ENCODE measurements around the gene LAP3.

The LAP3 gene

DNA sequence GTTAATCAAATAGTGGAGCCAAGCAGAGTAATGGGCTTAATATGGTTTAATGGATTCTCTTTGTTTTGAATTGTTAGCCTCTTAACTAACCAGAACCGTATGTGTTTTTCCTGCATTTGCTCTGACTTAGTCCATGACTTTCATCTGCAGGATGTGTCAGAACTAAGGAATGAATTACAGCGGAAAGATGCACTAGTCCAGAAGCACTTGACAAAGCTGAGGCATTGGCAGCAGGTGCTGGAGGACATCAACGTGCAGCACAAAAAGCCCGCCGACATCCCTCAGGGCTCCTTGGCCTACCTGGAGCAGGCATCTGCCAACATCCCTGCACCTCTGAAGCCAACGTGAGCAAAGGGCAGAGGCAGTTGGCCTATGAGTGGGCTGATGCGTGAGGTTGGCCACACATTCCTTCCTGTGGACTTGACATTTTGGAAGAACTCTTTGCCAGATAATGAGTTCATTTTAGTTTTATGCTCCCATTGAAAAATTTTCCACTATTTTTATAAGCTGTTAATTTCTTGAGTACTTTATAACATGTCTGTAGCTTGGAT lies 46.5 kb downstream of the LAP3 start:
- no peak for DNase-seq

GRCh38 chr4:17624821-17625220 lies 47.8 kb downstream of the LAP3 start:
- no peak for DNase-seq

- no peak for DNase-seq
These were observed 53.2 kb downstream of the LAP3 start for GRCh38 chr4:17630228-17630627.

DNA sequence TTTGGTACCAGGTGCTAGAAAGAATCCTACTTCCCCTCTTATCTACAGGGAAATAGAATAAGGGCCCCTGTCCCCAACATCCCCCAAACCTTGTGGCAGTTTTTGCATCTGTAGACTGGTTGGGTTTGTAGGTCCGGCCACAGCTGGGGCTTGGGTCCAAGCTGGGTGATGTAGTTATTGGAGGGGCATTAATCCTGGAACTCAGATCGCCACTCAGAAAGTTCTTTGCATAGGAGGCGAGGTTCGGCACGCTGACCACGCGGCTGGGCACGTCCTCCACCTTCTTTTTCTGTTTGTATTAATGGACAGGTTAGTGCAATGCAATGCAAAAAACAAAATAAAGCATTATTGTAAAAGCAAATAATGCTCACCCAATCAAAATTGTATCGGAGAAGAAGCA lies 56.6 kb downstream of the LAP3 start:
- no peak for DNase-seq

DNA sequence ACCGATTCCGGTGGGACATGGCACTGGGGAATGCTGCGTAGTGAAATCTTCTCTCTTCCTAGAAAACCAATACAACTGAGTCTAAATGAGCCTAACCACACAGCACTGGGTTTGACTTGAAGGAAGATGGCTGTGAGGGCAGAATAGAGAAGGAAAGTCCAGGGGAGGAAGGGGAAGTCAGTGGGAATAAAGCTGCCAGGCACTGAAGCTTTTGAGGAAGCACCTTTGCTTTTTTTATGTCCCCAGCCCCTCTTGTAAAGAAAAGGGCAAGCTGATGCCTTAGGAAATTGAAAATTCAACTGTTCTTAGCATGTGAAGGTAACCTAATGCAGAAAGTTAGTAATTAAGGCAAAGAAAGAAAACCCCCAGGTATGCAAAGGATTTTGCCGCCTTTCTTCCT lies 58.1 kb downstream of the LAP3 start:
- DNase-seq: no peak

GRCh38 chr4:17636341-17636695 lies 59.3 kb downstream of the LAP3 start:
- DNase-seq: no peak

DNA sequence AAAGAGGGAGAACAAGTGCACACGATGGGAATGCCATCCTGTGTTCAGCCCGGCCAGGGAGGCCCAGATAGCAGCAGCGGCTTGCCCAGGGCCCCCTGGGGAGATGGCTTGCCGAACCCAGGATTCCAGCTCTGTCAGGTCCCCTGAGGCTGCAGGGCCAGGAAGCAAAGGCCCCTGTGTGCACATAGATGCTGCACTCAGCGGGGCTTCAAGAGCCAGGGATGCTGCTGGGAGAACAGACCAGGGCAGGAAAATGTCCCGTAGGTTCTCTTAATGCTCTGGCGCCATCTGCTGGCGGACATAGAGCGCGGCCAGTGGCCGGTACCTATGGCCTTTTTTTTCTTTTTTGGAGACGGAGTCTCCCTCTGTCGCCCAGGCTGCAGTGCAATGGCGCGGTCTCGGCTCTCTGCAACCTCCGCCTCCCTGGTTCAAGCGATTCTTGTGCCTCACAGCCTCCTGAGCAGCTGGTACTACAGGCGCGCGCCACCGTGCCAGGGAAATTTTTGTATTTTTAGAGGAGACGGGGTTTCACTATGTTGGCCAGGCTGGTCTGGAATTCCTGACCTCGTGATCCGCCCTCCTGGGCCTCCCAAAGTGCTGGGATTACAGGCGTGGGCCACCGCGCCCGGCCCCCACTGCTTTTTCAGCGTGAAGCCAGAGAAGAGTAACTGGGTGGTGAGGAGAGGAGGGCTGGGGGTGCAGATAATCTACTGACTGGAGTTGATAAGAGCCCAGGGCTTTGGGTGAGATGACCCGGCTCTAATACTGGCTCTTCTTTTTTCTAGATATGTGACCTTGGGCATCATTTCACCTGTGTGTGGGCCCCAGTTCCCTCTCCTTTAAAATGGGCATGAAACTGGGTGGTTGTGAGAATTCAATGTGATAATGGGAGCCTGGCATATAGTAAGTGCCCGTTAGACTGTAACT lies 60.0 kb downstream of the LAP3 start:
- no peak for DNase-seq

GRCh38 chr4:17639136-17639535 lies 62.1 kb downstream of the LAP3 start:
- DNase-seq: no peak

DNA sequence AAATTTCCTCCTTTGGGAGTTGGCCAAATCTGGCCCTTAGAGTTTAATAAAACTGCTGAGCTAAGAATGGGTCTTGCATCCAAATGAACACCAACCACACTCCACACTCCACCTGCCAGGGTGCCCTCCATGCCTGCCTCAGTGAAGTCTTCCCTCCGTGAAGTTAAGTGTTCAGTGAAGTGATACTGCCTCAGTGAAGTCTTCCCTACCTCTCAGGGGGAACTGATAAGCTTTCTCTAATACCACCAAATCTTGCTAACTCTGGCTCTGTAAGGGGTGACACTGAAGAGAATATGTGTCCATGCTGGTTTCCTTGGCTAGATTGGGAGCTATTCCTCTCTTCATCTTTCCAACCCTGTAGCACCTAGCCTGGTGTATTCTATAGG lies 65.4 kb downstream of the LAP3 start:
- no peak for DNase-seq

- DNase-seq: no peak
These were observed 69.7 kb downstream of the LAP3 start for GRCh38 chr4:17646693-17647092.

DNA sequence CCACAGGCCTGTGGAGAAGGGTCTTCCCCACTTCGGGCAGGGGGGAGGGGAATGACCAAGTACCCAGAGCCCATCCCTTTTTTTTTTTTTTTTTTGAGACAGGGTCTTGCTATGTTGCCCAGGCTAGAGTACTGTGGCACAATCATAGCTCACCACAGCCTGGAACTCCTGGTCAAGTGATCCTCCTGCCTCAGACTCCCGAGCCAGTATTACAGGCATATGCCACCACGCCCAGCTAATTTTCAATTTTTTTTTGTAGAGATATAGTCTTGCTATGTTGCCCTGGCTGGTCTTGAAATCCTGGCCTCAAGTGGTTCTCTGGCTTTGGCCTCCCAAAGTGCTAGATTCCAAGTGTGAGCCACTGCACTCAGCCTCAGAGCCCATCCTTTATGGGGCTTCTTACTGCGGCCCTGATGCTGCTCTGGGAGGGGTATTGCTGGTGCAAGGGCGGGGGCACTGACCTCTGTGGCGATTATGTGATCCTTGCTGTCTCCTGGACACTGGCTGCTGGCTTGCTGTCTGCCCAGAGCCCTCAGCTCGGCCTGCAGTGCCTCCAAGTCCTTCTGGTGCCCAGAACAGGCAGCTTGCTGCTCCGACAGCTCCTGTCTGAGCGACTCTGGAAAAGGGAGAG lies 70.3 kb downstream of the LAP3 start:
- no peak for DNase-seq

DNA sequence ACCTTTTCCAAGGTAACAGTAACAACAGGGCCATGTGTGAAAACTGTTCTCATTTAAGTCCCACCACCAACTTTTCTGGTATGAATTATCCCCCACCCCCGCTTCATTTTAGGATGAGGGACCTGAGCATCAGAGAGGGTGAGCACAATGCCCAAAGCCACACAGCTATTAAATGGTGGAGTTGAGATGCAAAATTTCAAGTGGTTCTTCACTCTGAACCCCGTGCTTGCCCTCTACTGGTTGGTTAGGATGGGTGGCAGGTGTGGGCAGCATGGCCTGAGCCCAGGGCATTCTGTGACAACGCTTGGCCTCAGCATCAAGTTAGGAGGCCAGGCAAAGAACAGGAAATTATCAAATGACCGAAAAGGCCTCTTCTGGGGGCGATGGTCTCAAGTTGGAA lies 70.9 kb downstream of the LAP3 start:
- DNase-seq: no peak

- no peak for DNase-seq
These were observed 73.4 kb downstream of the LAP3 start for GRCh38 chr4:17650406-17650805.

DNA sequence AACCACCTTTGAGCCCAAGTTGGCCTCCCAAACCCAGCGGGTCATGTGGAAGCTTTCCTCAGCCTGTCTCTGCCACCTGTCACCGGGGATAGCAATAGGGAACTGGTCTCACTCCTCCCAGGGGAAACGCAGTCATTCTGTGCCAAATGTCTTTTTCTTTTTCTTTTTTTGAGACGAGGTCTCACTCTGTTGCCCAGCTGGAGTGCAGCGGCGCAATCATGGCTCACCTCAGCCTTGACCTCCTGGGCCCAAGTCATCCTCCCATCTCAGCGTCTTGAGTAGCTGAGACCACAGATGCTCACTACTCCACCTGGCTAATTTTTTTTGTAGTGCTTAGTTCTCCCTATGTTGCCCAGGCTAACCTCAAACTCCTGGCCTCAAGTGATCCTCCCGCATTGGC lies 77.7 kb downstream of the LAP3 start:
- DNase-seq: no peak

- no peak for DNase-seq
These were observed 80.1 kb downstream of the LAP3 start for GRCh38 chr4:17657090-17657489.
